Measurements from ENCODE around the gene COPB1.

DNA sequence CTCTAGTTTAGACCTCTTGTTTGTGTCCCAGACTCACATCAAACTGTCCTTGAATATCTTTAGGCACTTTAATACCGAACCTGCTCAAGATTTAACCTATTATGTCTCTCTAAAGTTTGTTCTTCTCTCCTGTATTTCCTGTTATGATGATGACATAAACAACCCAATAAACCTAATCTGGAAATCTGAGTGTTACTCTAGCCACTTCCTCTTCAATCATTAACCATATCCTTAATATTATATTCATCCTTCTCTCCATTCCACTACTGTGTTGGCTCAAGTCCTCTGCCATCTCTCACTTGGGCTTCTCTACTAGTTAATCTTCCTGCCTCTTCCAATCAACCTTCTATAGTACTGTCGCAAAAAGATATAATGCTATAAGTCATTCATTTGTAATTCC is 36.0 kb downstream of the COPB1 start:
- TF ChIP-seq TARDBP (IDR thresholded peaks at IDR 0.05) = no peak
- TF ChIP-seq ARNT (IDR thresholded peaks at IDR 0.05) = no peak
- no peak for TF ChIP-seq FOXK2 (IDR thresholded peaks at IDR 0.05)
- TF ChIP-seq HDGF (IDR thresholded peaks at IDR 0.05; ENCODE audit: borderline replicate concordance) = no peak
- no peak for TF ChIP-seq SP1 (IDR thresholded peaks at IDR 0.05)
- no peak for TF ChIP-seq FOXM1 (IDR thresholded peaks at IDR 0.05; ENCODE audit: borderline replicate concordance)
- TF ChIP-seq BHLHE40 (IDR thresholded peaks at IDR 0.05; ENCODE audit: borderline replicate concordance) = no peak
- no peak for TF ChIP-seq SUZ12 (IDR thresholded peaks at IDR 0.05)

All from HEK293T (cell line).